DND-41 (cell line): Measurements from ENCODE around the gene CCDC138.

Source experiments
- ATAC-seq: fragments of 200-7000 bp; cut with Tn5 transposase; 3 replicates; pipeline ENCODE4 v1.9.1; 2021; ENCODE audit warnings: low read depth; ENCODE audit not compliant: insufficient read depth
- DNase-seq: peaks from one replicate; pipeline ENCODE4 v3.0.0-alpha.2; 2020
- H2AFZ ChIP-seq: 2 replicates; pipeline ENCODE4 v1.6.0; 2012; ENCODE audit warnings: low read depth, low read length
- H3K27ac ChIP-seq: 2 replicates; pipeline ENCODE4 v1.5.1; 2012; ENCODE audit warnings: low read length, inconsistent platforms
- H3K27me3 ChIP-seq: fragments of 200-600 bp; sonication (generic); 2 replicates; pipeline ENCODE4 v1.6.0; 2012; ENCODE audit warnings: low read length, mild to moderate bottlenecking, inconsistent platforms; ENCODE audit not compliant: insufficient read depth, poor library complexity
- H3K36me3 ChIP-seq: 2 replicates; pipeline ENCODE4 v1.5.1; 2012; ENCODE audit warnings: low read length, inconsistent platforms; ENCODE audit not compliant: insufficient read depth
- H3K4me1 ChIP-seq: 2 replicates; pipeline ENCODE4 v1.5.1; 2012; ENCODE audit warnings: mild to moderate bottlenecking, low read length; ENCODE audit not compliant: insufficient read depth
- H3K4me2 ChIP-seq: 2 replicates; pipeline ENCODE4 v1.6.0; 2012; ENCODE audit warnings: mild to moderate bottlenecking, moderate library complexity, low read length, inconsistent platforms; ENCODE audit not compliant: insufficient read depth
- H3K4me3 ChIP-seq, 2 experiments: fragments of 200-600 bp in 1 of 2; shearing (Covaris generic) in 1 of 2; 2 replicates each; pipeline ENCODE4 v1.5.1; 2012 to 2016; ENCODE audit warnings: inconsistent platforms in 2 of 2, low read length in 2 of 2, mild to moderate bottlenecking in 2 of 2, low read depth in 1 of 2, moderate library complexity in 1 of 2
- H3K79me2 ChIP-seq: 2 replicates; pipeline ENCODE4 v1.6.0; 2012; ENCODE audit warnings: low read length, inconsistent platforms; ENCODE audit not compliant: insufficient read depth
- H3K9ac ChIP-seq: 2 replicates; pipeline ENCODE4 v1.6.0; 2012; ENCODE audit warnings: low read depth, mild to moderate bottlenecking, inconsistent platforms, low read length, moderate library complexity
- H3K9me3 ChIP-seq: 2 replicates; pipeline ENCODE4 v1.5.1; 2012; ENCODE audit warnings: low read length, moderate library complexity, mild to moderate bottlenecking, inconsistent platforms; ENCODE audit not compliant: insufficient read depth, severe bottlenecking
- H4K20me1 ChIP-seq: 2 replicates; pipeline ENCODE4 v1.6.0; 2012; ENCODE audit warnings: low read length; ENCODE audit not compliant: insufficient read depth
- CTCF ChIP-seq: IDR thresholded peaks from 2 replicates; pipeline ENCODE4 v1.5.1; 2012; ENCODE audit warnings: borderline replicate concordance, low read length, moderate library complexity, mild to moderate bottlenecking; ENCODE audit not compliant: poor library complexity, severe bottlenecking; ENCODE audit errors: extremely low read depth
- EZH2 ChIP-seq: IDR thresholded peaks from 3 replicates; pipeline ENCODE4 v1.6.1; 2012; ENCODE audit warnings: borderline replicate concordance, low read depth, mild to moderate bottlenecking, moderate library complexity, low read length, inconsistent platforms; ENCODE audit not compliant: severe bottlenecking

The CCDC138 gene

GRCh38 chr2:108810993-108811957, 24.7 kb downstream of the CCDC138 start:
- DNase-seq (no peak), ATAC-seq (peak; percentile 58)
- Histone ChIP-seq H3K79me2 (peaks cover 94% of the 10 kb centered on the region), H3K9me3 (peaks cover 20% of the 10 kb centered on the region), H2AFZ (no peak overlapping the region), H3K27me3 (no peaks in the 10 kb centered on the region), H3K36me3 (peaks cover 97% of the 10 kb centered on the region), H3K4me3 (no peak overlapping the region), H3K4me1 (no peaks in the 10 kb centered on the region), H3K27ac (no peak overlapping the region), H3K4me2 (no peak overlapping the region), H3K9ac (no peak overlapping the region), H4K20me1 (peaks cover 34% of the 10 kb centered on the region)
- no peak for TF ChIP-seq CTCF
- TF ChIP-seq EZH2 = no peak

GRCh38 chr2:108813732-108814131, 27.2 kb downstream of the CCDC138 start:
- TF ChIP-seq CTCF (no peak), EZH2 (no peak)
- H3K27me3 ChIP-seq = no peaks in the 10 kb centered on the region
- peaks cover 28% of the 10 kb centered on the region for H4K20me1 ChIP-seq
- no peak overlapping the region for H3K4me2 ChIP-seq
- H3K4me1 ChIP-seq = no peaks in the 10 kb centered on the region
- no peak overlapping the region for H3K9ac ChIP-seq
- no peak overlapping the region for H2AFZ ChIP-seq
- ATAC-seq (no peak), DNase-seq (no peak)
- peaks cover 90% of the 10 kb centered on the region for H3K79me2 ChIP-seq
- no peak overlapping the region for H3K27ac ChIP-seq
- no peak overlapping the region for H3K4me3 ChIP-seq
- H3K9me3 ChIP-seq = peaks cover 11% of the 10 kb centered on the region
- peaks cover 97% of the 10 kb centered on the region for H3K36me3 ChIP-seq

- Histone ChIP-seq H3K4me2 (no peak overlapping the region), H3K27ac (no peak overlapping the region), H3K27me3 (no peaks in the 10 kb centered on the region), H3K36me3 (peaks cover 98% of the 10 kb centered on the region), H3K9me3 (no peaks in the 10 kb centered on the region), H4K20me1 (peaks cover 5% of the 10 kb centered on the region; the same call in 1 of the 2 replicates), H3K4me3 (no peak overlapping the region), H3K79me2 (peaks cover 72% of the 10 kb centered on the region), H2AFZ (no peak overlapping the region), H3K4me1 (no peaks in the 10 kb centered on the region), H3K9ac (no peak overlapping the region)
- no peak for TF ChIP-seq CTCF
- TF ChIP-seq EZH2 = no peak
- DNase-seq (no peak), ATAC-seq (no peak)
Measured at GRCh38 chr2:108820482-108820881, 33.9 kb downstream of the CCDC138 start.
